NCI-H774 (cell line): ENCODE measurements around the gene MORF4L2.

ENCODE experiments used
- DNase-seq: peaks from one replicate; lab custom pipeline; 2025; lab: John Stamatoyannopoulos, UW

Gene MORF4L2

DNA sequence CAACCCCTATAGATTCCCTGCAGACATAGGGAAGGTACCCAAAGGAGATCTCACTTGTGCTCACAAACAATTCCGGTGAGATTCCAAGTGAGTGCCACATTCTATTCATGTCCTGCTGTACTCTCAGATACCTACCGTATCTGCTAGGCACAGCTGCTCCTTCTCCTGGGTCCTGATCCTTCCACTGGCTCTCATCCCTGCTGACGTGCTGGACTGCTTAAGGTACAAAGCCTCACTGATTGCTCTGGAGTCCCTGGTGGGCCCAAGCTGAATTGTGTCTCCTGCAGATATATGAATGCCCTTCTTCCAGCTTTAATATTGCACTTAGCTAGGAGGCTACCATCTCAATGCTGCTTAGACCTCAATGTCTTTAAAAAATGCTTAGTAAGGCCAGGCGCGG lies 55.4 kb downstream of the MORF4L2 start:
- DNase-seq: no peak

DNA sequence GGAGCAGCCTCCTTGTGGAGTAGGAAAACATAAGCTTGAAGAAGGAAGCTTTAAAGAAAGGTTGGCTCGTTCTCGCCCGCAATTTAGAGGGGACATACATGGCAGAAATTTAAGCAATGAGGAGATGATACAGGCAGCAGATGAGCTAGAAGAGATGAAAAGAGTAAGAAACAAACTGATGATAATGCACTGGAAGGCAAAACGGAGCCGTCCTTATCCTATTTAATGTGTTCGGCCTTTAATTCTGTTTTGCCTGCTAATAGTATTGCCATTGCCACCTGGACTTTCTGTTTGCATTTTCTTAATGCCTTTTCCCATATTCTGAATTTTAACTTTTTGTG lies 56.4 kb downstream of the MORF4L2 start:
- no peak for DNase-seq

DNA sequence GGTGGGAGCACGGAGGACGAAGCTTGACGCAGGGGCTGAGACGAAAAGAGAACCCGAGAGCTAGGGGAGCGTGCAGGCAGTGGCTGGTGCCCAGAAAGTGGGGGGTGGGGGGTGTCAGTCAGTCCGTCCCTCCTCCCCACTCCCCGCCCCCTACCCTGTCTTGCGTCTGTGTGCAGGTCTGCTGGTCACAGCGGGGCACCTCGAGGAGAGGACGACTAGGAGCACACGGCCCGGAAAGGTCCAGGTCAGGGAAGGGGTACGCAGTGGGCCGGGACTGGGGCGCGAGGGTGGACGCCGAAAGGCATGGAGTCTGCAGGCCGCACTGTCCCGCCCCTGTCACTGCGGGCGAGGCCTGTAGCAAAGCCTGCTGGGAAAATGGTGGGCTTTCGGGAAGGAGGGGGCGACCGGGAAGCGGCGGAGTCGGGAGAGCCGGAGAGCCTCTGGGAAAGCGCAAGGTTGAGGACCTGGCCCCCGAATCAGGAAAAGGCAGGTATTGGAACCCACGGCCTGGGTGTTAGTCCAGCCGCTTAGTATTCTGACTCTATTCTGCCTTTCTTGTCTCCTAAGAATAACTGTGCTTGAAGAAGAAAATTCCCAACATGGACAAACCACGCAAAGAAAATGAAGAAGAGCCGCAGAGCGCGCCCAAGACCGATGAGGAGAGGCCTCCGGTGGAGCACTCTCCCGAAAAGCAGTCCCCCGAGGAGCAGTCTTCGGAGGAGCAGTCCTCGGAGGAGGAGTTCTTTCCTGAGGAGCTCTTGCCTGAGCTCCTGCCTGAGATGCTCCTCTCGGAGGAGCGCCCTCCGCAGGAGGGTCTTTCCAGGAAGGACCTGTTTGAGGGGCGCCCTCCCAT lies 57.0 kb downstream of the MORF4L2 start:
- DNase-seq: no peak

DNA sequence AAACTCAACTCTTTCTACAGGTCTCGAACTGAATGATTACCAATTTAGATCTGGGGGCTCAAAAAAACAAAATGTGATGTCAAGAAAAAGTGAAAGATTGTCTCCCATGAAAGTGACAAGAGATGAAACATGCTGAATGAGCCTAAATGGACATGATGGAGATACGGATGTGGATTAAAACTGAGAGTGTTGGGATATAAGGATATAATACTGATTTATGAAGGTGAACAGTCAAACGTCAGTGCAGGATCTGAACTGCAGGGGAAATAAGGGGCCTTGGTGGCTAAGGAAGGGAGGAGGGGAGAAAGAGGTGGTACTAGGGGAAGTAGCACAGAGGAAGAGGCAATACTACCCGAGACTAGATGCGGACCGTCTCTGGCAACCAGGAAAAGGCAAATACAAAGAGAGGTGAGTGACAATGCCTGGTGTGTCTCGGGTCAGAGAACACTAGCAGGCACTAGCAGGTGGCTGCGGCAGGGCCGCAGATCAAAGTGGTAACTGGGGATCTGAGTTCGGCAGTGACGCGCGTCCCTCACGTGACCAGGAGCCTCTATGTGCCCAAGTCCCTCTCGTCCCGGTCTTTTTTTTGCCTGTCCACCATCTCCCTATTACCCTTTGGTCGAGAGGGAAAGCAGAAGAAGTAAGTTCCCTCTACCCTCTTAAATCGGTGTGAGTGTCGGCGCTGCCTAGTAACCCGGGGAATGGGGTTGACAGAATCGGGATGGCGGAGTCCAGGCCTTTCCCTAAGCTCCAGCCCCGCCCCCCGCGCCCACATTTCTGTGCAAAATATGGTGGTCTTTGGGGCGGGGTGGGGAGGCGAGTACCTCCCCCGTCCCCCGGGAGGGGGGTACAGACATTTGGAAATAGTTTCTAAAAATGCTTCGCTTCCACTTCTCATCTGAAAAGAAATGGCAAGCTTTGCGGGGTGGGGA lies 57.8 kb downstream of the MORF4L2 start, which contains the start of gene TCEAL1:
Gene TCEAL1 (plus strand): TSS at position 590 of the 932 bp plus-strand sequence. CDS start 942 bp downstream, outside the sequence.
- no peak for DNase-seq

DNA sequence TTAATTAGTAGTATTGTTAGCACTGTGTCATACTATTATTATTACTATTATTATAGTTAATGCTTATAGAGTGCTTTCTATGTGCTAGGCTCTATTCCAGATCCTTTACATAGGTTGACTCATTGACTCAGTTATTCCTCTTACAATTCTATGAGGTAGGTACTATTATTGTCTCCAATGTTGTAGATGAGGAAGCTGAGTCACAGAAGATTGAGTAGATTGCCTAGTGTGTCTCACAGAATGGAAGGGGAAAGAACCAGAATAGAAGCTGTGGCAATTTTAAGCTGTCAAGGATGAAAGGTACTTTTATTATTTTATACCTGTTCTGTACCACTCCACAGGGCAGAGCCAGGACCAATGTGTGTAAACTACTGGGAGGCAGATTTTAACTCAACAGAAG lies 59.6 kb downstream of the MORF4L2 start:
- no peak for DNase-seq
